Keratinocyte (primary cell): ENCODE data around the gene MFSD6. TPM values are rescaled to one million over a fixed set of nuclear protein-coding genes. Genes with fewer than 3 reads are reported as not detected.

Source experiments
- DNase-seq: peaks from one replicate; pipeline ENCODE4 v3.0.0-alpha.2; 2011; ENCODE audit warnings: low read depth, missing footprints, low spot score
- FAIRE-seq: peaks from 2 replicates; lab custom pipeline; 2011; peaks lifted over from hg19 to GRCh38; lab: Jason Lieb, UNC
- H2AFZ ChIP-seq: 2 replicates; pipeline ENCODE4 v1.6.0; 2012; ENCODE audit warnings: low read length, control low read depth, inconsistent platforms; ENCODE audit not compliant: control insufficient read depth
- H3K27ac ChIP-seq: 2 replicates; pipeline ENCODE4 v1.5.1; 2011; ENCODE audit warnings: low read length; ENCODE audit not compliant: control insufficient read depth, insufficient read depth
- H3K27me3 ChIP-seq: 3 replicates; pipeline ENCODE4 v1.6.0; 2011; ENCODE audit warnings: low read length; ENCODE audit not compliant: control insufficient read depth, insufficient read depth; ENCODE audit errors: extremely low read depth
- H3K36me3 ChIP-seq, 2 experiments: 2 replicates in 1 of 2; 3 replicates in 1 of 2; pipeline ENCODE4 v1.5.1; 2011; ENCODE audit warnings: low read length in 2 of 2, mild to moderate bottlenecking in 1 of 2; ENCODE audit not compliant: control insufficient read depth in 2 of 2, insufficient read depth in 2 of 2; ENCODE audit errors: extremely low read depth in 1 of 2
- H3K4me1 ChIP-seq: 3 replicates; pipeline ENCODE4 v1.5.1; 2011; ENCODE audit warnings: low read length; ENCODE audit not compliant: control insufficient read depth, insufficient read depth; ENCODE audit errors: extremely low read depth
- H3K4me2 ChIP-seq: 3 replicates; pipeline ENCODE4 v1.6.0; 2011; ENCODE audit warnings: low read depth, low read length; ENCODE audit not compliant: control insufficient read depth, insufficient read depth; ENCODE audit errors: extremely low read depth
- H3K4me3 ChIP-seq, 3 experiments: fragments of 200-600 bp in 1 of 3; sonication (generic) in 1 of 3; 2 replicates in 2 of 3; 3 replicates in 1 of 3; pipeline ENCODE4 v1.5.1; 2011 to 2016; ENCODE audit warnings: low read length in 3 of 3, mild to moderate bottlenecking in 3 of 3, control low read depth in 2 of 3, inconsistent platforms in 1 of 3, low read depth in 1 of 3, mixed read lengths in 1 of 3, mixed run types in 1 of 3, moderate library complexity in 1 of 3; ENCODE audit not compliant: control insufficient read depth in 2 of 3, insufficient read depth in 2 of 3; ENCODE audit errors: extremely low read depth in 1 of 3
- H3K79me2 ChIP-seq: 2 replicates; pipeline ENCODE4 v1.6.0; 2012; ENCODE audit warnings: low read length; ENCODE audit not compliant: control insufficient read depth, insufficient read depth
- H3K9ac ChIP-seq: 3 replicates; pipeline ENCODE4 v1.6.0; 2011; ENCODE audit warnings: low read length; ENCODE audit not compliant: control insufficient read depth, insufficient read depth; ENCODE audit errors: extremely low read depth
- H3K9me1 ChIP-seq: 3 replicates; pipeline ENCODE4 v1.6.0; 2011; ENCODE audit warnings: low read length; ENCODE audit not compliant: control insufficient read depth, insufficient read depth; ENCODE audit errors: extremely low read depth
- H3K9me3 ChIP-seq: 2 replicates; pipeline ENCODE4 v1.5.1; 2012; ENCODE audit warnings: low read depth, low read length; ENCODE audit not compliant: control insufficient read depth
- H4K20me1 ChIP-seq: 3 replicates; pipeline ENCODE4 v1.6.0; 2011; ENCODE audit warnings: low read length; ENCODE audit not compliant: control insufficient read depth, insufficient read depth; ENCODE audit errors: extremely low read depth
- EZH2 ChIP-seq: IDR thresholded peaks from one replicate; pipeline ENCODE4 v1.6.1; 2012; ENCODE audit warnings: inconsistent platforms, mild to moderate bottlenecking, low read length, moderate library complexity
- dilution Hi-C: fragments of 300-500 bp; cut with MboI; formaldehyde crosslinking; loops from one replicate; pipeline ENCODE4 v1.7.0; 2020; ENCODE audit warnings: low sequenced_read_pairs; ENCODE audit not compliant: extremely low pct_ligation_motif_present
- polyA plus RNA-seq, 5 experiments: library from polyadenylated mRNA; depleted of rRNA in 3 of 5; stranded (reverse) in 3 of 5; stranded (forward) in 1 of 5; unstranded in 1 of 5; fragments of >200 nt; gene quantifications; 1 replicate in 1 of 5; 2 replicates in 3 of 5; 3 replicates in 1 of 5; pipeline versions ENCODE4 v1.2.1 to v1.2.3, GENCODE V29; 2011 to 2012; ENCODE audit warnings: missing spikeins in 2 of 5, low read depth in 1 of 5, low replicate concordance in 1 of 5
- TF ChIP-seq, protein P1 (sequence below), 3 experiments: IDR thresholded peaks in 1 of 3; conservative IDR thresholded peaks in 1 of 3; optimal IDR thresholded peaks in 1 of 3; 2 replicates in 2 of 3; 3 replicates in 1 of 3; pipeline versions ENCODE3 to v1.5.1; 2011; ENCODE audit warnings: low read length in 3 of 3, mild to moderate bottlenecking in 3 of 3, moderate library complexity in 2 of 3, control low read depth in 1 of 3, inconsistent platforms in 1 of 3; ENCODE audit not compliant: insufficient read depth in 2 of 3; ENCODE audit errors: extremely low read depth in 1 of 3

The MFSD6 gene
- polyA plus RNA-seq, 1 donor (not counting 4 experiments of a cell fraction or from before 2014, with no cell fraction given), result 11.0 TPM

DNA sequence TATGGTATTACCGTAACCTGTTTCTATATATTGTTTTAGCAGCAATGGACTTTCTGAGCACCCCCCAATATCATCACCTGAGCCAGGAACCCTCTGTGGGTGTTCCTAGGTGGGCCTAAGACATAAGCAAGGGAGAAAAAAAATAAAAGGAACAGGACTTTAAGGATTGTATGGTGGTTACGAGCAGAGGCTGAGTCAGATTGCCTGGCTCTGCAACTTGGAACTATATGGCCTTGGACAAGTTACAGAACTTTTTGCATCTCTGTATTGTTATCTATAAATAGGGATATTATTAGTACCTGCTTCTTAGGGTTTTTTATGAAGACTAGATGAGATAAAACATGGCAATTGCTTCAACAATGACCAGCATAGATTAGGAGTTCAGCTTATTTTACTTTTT is 34.9 kb downstream of the MFSD6 start:
- H3K27ac ChIP-seq, result no peak overlapping the region
- no peak overlapping the region for H3K4me3 ChIP-seq
- TF ChIP-seq EZH2, result no peak
- TF ChIP-seq, protein P1, sequence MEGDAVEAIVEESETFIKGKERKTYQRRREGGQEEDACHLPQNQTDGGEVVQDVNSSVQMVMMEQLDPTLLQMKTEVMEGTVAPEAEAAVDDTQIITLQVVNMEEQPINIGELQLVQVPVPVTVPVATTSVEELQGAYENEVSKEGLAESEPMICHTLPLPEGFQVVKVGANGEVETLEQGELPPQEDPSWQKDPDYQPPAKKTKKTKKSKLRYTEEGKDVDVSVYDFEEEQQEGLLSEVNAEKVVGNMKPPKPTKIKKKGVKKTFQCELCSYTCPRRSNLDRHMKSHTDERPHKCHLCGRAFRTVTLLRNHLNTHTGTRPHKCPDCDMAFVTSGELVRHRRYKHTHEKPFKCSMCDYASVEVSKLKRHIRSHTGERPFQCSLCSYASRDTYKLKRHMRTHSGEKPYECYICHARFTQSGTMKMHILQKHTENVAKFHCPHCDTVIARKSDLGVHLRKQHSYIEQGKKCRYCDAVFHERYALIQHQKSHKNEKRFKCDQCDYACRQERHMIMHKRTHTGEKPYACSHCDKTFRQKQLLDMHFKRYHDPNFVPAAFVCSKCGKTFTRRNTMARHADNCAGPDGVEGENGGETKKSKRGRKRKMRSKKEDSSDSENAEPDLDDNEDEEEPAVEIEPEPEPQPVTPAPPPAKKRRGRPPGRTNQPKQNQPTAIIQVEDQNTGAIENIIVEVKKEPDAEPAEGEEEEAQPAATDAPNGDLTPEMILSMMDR (optimal IDR thresholded peaks at IDR 0.05 in 1 of 3, IDR thresholded peaks at IDR 0.05 in 1 of 3, conservative IDR thresholded peaks at IDR 0.05 in 1 of 3; ENCODE audit: extremely low read depth in 1 of 3, insufficient read depth in 2 of 3, low read length in 3 of 3), result no peak
- no peaks in the 10 kb centered on the region for H4K20me1 ChIP-seq
- H2AFZ ChIP-seq, result no peak overlapping the region
- H3K79me2 ChIP-seq, result no peaks in the 10 kb centered on the region
- no peaks in the 10 kb centered on the region for H3K27me3 ChIP-seq
- dilution Hi-C loops, result no loop called here
- H3K9ac ChIP-seq, result no peak overlapping the region
- DNase-seq (no peak), FAIRE-seq (no peak)
- H3K36me3 ChIP-seq, result no peaks in the 10 kb centered on the region
- no peaks in the 10 kb centered on the region for H3K9me1 ChIP-seq
- H3K4me2 ChIP-seq, result no peak overlapping the region
- no peaks in the 10 kb centered on the region for H3K4me1 ChIP-seq
- no peaks in the 10 kb centered on the region for H3K9me3 ChIP-seq

DNA sequence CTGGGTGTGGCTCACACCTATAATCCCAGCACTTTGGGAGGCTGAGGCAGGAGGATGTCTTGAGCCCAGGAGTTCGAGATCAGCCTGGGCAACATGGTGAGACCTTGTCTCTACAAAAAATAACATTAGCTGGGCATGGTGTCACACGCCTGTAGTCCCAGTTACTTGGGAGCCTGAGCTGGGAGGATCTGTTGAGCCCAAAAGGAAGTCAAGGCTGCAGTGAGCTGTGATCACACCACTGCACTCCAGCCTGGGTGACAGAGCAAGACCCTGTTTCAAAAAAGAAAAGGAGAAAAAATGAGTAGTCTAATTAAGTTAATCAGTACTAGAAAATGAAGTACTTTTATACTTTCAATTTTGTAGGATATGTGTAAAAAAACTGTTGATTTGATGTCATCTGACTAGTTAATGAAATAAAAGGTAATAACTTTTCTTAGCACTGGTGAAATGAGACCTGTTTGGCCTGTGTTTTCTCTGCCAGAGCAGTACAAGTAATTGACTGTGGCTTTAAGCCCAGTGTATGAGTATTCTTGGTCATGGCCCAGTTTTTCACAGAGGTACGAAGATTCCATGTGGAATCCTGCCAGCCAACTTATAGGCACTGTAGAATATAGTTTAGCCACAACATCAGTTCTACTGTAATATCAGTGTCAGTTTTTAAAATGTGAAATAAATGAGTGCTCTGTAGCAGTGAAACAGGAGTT is 35.8 kb downstream of the MFSD6 start:
- no peak overlapping the region for H3K27ac ChIP-seq
- H4K20me1 ChIP-seq, result no peaks in the 10 kb centered on the region
- no peak for DNase-seq
- no peak overlapping the region for H3K4me3 ChIP-seq
- no peaks in the 10 kb centered on the region for H3K27me3 ChIP-seq
- no peak for TF ChIP-seq EZH2
- TF ChIP-seq, protein P1 (optimal IDR thresholded peaks at IDR 0.05 in 1 of 3, IDR thresholded peaks at IDR 0.05 in 1 of 3, conservative IDR thresholded peaks at IDR 0.05 in 1 of 3; ENCODE audit: extremely low read depth in 1 of 3, insufficient read depth in 2 of 3, low read length in 3 of 3), result no peak
- H3K9me3 ChIP-seq, result no peaks in the 10 kb centered on the region
- no peaks in the 10 kb centered on the region for H3K9me1 ChIP-seq
- H3K9ac ChIP-seq, result no peak overlapping the region
- dilution Hi-C loops, result no loop called here
- no peak for FAIRE-seq
- H3K4me1 ChIP-seq, result no peaks in the 10 kb centered on the region
- H3K4me2 ChIP-seq, result no peak overlapping the region
- no peak overlapping the region for H2AFZ ChIP-seq
- no peaks in the 10 kb centered on the region for H3K79me2 ChIP-seq
- no peaks in the 10 kb centered on the region for H3K36me3 ChIP-seq
